ENCODE results near the gene NLGN4Y.

DNA sequence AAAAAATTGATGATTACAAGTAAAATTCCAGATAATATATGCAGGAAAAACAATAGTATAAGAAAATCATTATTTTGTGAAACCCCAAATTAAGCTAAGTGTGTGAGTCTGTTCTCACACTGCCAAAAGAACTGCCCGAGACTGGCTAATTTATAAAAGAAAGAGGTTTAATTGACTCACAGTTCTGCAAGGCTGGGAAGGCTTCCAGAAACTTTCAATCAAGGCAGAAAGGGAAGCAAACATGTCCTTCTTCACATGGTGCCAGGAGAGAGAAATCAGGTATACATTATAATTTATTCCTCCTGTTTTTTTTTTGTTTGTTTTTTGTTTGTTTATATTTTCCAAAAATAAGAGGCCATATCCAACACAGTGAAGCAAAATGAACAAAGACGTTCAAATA is 276.8 kb downstream of the NLGN4Y start:
- no peak for TF ChIP-seq TCF12 (IDR thresholded peaks at IDR 0.05; ENCODE audit: low read depth, low read length)
- TF ChIP-seq FOXK2 (IDR thresholded peaks at IDR 0.05): no peak
- TF ChIP-seq POLR2A (IDR thresholded peaks at IDR 0.05; ENCODE audit: low read depth, low read length): no peak
- TF ChIP-seq TAF1 (IDR thresholded peaks at IDR 0.05; ENCODE audit: borderline replicate concordance, low read depth, low read length): no peak
- no peak for TF ChIP-seq RBBP5 (conservative IDR thresholded peaks at IDR 0.05)
- no peak for TF ChIP-seq ZNF217 (IDR thresholded peaks at IDR 0.05)
- TF ChIP-seq NFIC (IDR thresholded peaks at IDR 0.05; ENCODE audit: low read depth, low read length): no peak
- TF ChIP-seq EP300 (IDR thresholded peaks at IDR 0.05; ENCODE audit: borderline replicate concordance in 1 of 2, control insufficient read depth in 1 of 2, low read depth in 2 of 2, low read length in 2 of 2): no peak
- no peak for TF ChIP-seq STAT3 (IDR thresholded peaks at IDR 0.05; ENCODE audit: low read depth, low read length)
- no peak for TF ChIP-seq JUND (IDR thresholded peaks at IDR 0.05; ENCODE audit: low read depth, low read length)

Data from GM12878 (cell line).